ENCODE measurements around the gene ESRRB.

- TF ChIP-seq POLR2AphosphoS5 (IDR thresholded peaks at IDR 0.05; ENCODE audit: low read depth, low read length) (no peak), REST (IDR thresholded peaks at IDR 0.05; ENCODE audit: insufficient read depth in 1 of 2, low read depth in 2 of 2, low read length in 2 of 2) (no peak), SIN3A (IDR thresholded peaks at IDR 0.05; ENCODE audit: borderline replicate concordance, insufficient read depth, low read length) (no peak), TAF1 (IDR thresholded peaks at IDR 0.05; ENCODE audit: borderline replicate concordance, insufficient read depth, low read length) (no peak), FOXP2 (optimal IDR thresholded peaks at IDR 0.05; ENCODE audit: borderline replicate concordance, extremely low read depth, extremely low read length, insufficient read depth) (no peak)
Measured at GRCh38 chr14:76336876-76337275, 39.1 kb upstream of the ESRRB start.

Data from PFSK-1 (cell line).